Kidney (tissue), 14 donors: ENCODE measurements around the gene DNAJC1. TPM values are rescaled to one million over a fixed set of nuclear protein-coding genes. Genes with fewer than 3 reads are reported as not detected.

Experiments
- DNase-seq, 5 donors: peaks; one replicate each; pipeline ENCODE4 v3.0.0-alpha.2; 2013 to 2020
- FAIRE-seq: peaks from 2 replicates; lab custom pipeline; 2012; peaks lifted over from hg19 to GRCh38; lab: Jason Lieb, UNC
- H3K27ac ChIP-seq, 2 donors: one replicate each; pipeline ENCODE4 v1.7.0; 2013; ENCODE audit warnings: low read depth in 2 of 2, low read length in 2 of 2, inconsistent platforms in 1 of 2
- H3K27me3 ChIP-seq: one replicate; pipeline ENCODE4 v1.7.1; 2013; ENCODE audit warnings: low read length, inconsistent platforms; ENCODE audit not compliant: control insufficient read depth, insufficient read depth
- H3K36me3 ChIP-seq, 3 donors: one replicate each; pipeline versions ENCODE4 v1.7.0 to v1.7.1; 2013; ENCODE audit warnings: low read length in 3 of 3, control low read depth in 1 of 3, inconsistent platforms in 1 of 3; ENCODE audit not compliant: insufficient read depth in 3 of 3, control insufficient read depth in 2 of 3
- H3K4me1 ChIP-seq, 3 donors: one replicate each; pipeline versions ENCODE4 v1.7.0 to v1.7.1; 2013; ENCODE audit warnings: low read length in 3 of 3, inconsistent platforms in 1 of 3, low read depth in 1 of 3; ENCODE audit not compliant: control insufficient read depth in 2 of 3, insufficient read depth in 2 of 3
- H3K4me3 ChIP-seq, 3 donors: one replicate each; pipeline versions ENCODE4 v1.7.0 to v1.8.1; 2013; ENCODE audit warnings: low read length in 3 of 3, control low read depth in 1 of 3, inconsistent platforms in 1 of 3
- H3K9ac ChIP-seq, 3 donors: one replicate each; pipeline versions ENCODE4 v1.7.0 to v1.7.1; 2013; ENCODE audit warnings: low read length in 3 of 3, control low read depth in 1 of 3, inconsistent platforms in 1 of 3
- H3K9me3 ChIP-seq, 3 donors: one replicate each; pipeline versions ENCODE4 v1.7.0 to v1.7.1; 2013; ENCODE audit warnings: low read length in 3 of 3, control low read depth in 1 of 3, inconsistent platforms in 1 of 3; ENCODE audit not compliant: control insufficient read depth in 2 of 3, insufficient read depth in 1 of 3
- CTCF ChIP-seq: IDR thresholded peaks from 3 replicates; pipeline ENCODE4 v1.5.1; 2012; ENCODE audit warnings: mild to moderate bottlenecking, moderate library complexity, borderline replicate concordance; ENCODE audit not compliant: insufficient read depth; ENCODE audit errors: extremely low read depth
- intact Hi-C: fragments of 100-400 bp; cut with DNase I; formaldehyde crosslinking; loops from one replicate; pipeline ENCODE4 v1.11.1; 2022
- polyA plus RNA-seq: library from polyadenylated mRNA; stranded (reverse); fragments of 350-450 nt; fragmentation: Illumina TruSeq; extraction: RNeasy Lipid Tissue Mini Kit (QIAGEN cat#74804); gene quantifications from one replicate; pipeline ENCODE4 v1.2.3, GENCODE V29; 2014; ENCODE audit warnings: low read depth, low replicate concordance; ENCODE audit not compliant: insufficient read depth
- total RNA-seq: library from RNA; stranded (reverse); fragmentation: NEBNext Ultra II Directional; extraction: Animal tissue kit (Norgen Biotek cat#: 25700); gene quantifications from one replicate; pipeline ENCODE4 v1.2.1, GENCODE V29; 2021
- donor health status: control.
- donor health status: control.
- donor health status: control.
- donor health status: control.
- donor health status: control.
- donor health status: DM: yes; HTN: yes; CAD: no.
- donor health status: Normal renal cell carcinoma (clear cell type).

DNAJC1 gene
- total and polyA plus RNA-seq, 2 donors from 2014 or later: 33.4 to 34.8 TPM

- no peaks in the 10 kb centered on the region for H3K9me3 ChIP-seq
- H3K36me3 ChIP-seq: no peaks in the 10 kb centered on the region
- intact Hi-C loops: no loop called here
- no peak for DNase-seq
- no peak for FAIRE-seq
- no peak overlapping the region for H3K4me3 ChIP-seq
- H3K4me1 ChIP-seq: no peaks in the 10 kb centered on the region
- no peak overlapping the region for H3K27ac ChIP-seq
- no peak for TF ChIP-seq CTCF
- no peaks in the 10 kb centered on the region for H3K27me3 ChIP-seq
- no peak overlapping the region for H3K9ac ChIP-seq
Measured at GRCh38 chr10:21920633-21921032, 82.9 kb downstream of the DNAJC1 start.

GRCh38 chr10:21919906-21920305, 83.6 kb downstream of the DNAJC1 start:
- no peak overlapping the region for H3K9ac ChIP-seq
- no peaks in the 10 kb centered on the region for H3K27me3 ChIP-seq
- H3K9me3 ChIP-seq: no peaks in the 10 kb centered on the region
- no peak overlapping the region for H3K27ac ChIP-seq
- H3K36me3 ChIP-seq: no peaks in the 10 kb centered on the region
- intact Hi-C loops: no loop called here
- DNase-seq: no peak
- H3K4me3 ChIP-seq: no peak overlapping the region
- TF ChIP-seq CTCF: no peak
- no peak for FAIRE-seq
- H3K4me1 ChIP-seq: no peaks in the 10 kb centered on the region

- Histone ChIP-seq H3K9ac (no peak overlapping the region), H3K27me3 (no peaks in the 10 kb centered on the region), H3K4me1 (no peaks in the 10 kb centered on the region), H3K4me3 (no peak overlapping the region), H3K9me3 (no peaks in the 10 kb centered on the region), H3K36me3 (no peaks in the 10 kb centered on the region), H3K27ac (no peak overlapping the region)
- no peak for FAIRE-seq
- no peak for TF ChIP-seq CTCF
- DNase-seq: no peak
- intact Hi-C loops: no loop called here
Measured at GRCh38 chr10:21919117-21919516, 84.4 kb downstream of the DNAJC1 start.

GRCh38 chr10:21912625-21913024, 90.9 kb downstream of the DNAJC1 start:
- Histone ChIP-seq H3K9me3 (no peaks in the 10 kb centered on the region), H3K4me3 (no peak overlapping the region), H3K4me1 (no peaks in the 10 kb centered on the region), H3K27me3 (no peaks in the 10 kb centered on the region), H3K9ac (no peak overlapping the region), H3K36me3 (no peaks in the 10 kb centered on the region), H3K27ac (no peak overlapping the region)
- FAIRE-seq: no peak
- intact Hi-C loops: no loop called here
- no peak for TF ChIP-seq CTCF
- no peak for DNase-seq
